ENCODE measurements around the gene IQSEC2.

IQSEC2 gene

DNA sequence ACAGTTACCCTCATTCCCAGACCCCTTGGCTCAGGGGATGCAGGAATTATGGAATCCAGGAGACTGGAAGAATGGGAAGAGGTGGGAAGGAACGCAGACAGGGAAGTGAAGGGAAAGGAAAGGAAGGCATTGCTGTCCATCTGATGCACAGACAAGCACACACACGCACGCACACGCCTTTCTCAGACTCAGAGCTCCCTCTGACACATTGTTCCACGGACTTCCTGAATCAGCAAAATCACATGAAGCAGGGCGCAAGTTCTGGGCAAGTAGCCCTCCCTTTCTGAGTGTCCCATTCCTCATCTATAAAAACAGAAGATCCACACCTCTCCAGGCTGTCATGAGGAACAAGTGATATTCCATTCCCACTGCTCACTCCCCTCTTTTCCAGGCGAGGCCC, 13.2 kb downstream of the IQSEC2 start:
- DNase-seq (ENCODE audit: low read depth) = no peak

- DNase-seq (ENCODE audit: low read depth) = no peak
Measured at GRCh38 chrX:53266914-53267313, 14.5 kb downstream of the IQSEC2 start.

DNA sequence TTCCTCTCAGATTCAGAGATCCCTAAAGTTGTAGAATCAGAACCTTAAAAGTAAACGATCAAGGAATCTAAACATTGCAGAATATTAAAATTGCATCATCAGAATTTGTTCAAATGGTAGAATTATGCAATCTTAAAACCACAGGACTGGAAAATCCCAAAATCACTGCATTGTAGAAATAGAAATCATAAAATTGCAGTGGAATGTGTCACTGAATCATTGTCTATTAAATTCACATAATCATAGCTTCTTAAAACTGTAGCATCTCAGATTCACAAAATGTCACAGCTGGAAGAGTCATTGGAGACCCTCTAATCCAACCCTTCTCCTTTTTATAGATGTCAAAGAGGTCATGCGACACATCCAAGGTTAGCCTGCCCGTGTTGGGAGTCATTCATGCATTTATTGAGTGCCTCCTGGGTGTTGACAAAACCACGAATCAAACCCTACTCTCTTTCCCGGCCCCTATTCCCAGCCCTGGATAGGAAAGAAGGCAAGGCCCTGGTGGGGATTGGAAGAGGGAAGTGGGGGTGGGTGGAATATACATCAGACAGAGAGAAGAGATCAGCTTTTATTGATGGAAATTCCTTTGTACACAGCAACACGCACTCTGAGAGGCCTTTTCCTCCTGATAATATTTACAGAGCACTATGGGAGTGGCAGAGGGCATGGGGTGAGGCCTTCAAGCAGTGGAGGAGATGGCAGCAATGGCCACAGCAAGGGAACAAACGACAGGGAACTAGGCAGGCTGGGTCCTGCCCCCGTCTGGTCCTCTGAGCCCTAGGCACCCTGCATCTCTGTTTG, 15.4 kb downstream of the IQSEC2 start:
- DNase-seq (ENCODE audit: low read depth) = no peak

DNA sequence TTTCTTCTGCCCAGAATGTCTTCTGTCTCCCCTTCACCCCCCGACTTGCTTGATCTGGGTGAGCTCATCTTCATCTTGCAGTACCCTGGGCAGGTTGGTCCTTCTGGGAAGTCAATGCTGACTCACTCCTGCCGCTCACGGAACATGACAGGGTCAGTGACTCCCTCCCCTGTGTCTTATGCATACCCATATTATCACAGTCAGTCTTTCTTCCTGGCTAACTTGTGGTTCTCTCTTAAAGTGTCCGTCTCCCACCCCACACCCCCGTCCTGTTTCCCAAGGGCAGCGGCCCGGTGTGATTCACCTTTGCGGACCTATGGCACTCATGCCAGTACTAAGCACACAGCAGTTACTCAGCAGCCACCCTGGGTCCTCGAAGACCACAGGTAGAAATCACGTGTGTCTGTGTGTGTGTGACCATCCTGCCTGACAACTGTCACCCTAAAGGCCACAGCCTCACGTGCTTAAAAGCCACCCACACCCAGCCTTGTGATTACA, 17.7 kb downstream of the IQSEC2 start:
- DNase-seq (ENCODE audit: low read depth) = no peak

DNA sequence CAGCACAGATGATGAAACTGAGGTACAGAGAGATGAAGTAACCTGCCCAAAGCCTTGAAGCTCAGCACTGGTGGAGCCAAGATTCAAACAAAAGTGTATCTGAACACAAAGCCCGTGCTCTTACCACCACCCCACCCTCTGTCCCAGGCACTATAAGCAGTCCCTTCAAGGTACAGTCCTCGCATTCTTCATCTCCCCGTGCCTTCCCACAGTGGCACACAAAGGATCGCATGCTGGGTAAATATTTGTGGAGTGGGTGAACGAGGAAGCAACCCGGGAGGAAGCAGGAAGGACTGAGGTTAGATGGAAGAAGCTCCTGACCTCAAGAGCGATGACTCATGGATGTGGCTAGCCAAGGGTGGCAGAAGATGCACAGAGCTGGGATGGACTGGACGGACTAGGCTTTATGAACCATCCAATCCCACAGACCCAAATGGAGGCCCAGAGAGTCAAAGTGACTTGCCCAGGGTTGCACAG, 18.4 kb downstream of the IQSEC2 start:
- DNase-seq (ENCODE audit: low read depth) = no peak

DNA sequence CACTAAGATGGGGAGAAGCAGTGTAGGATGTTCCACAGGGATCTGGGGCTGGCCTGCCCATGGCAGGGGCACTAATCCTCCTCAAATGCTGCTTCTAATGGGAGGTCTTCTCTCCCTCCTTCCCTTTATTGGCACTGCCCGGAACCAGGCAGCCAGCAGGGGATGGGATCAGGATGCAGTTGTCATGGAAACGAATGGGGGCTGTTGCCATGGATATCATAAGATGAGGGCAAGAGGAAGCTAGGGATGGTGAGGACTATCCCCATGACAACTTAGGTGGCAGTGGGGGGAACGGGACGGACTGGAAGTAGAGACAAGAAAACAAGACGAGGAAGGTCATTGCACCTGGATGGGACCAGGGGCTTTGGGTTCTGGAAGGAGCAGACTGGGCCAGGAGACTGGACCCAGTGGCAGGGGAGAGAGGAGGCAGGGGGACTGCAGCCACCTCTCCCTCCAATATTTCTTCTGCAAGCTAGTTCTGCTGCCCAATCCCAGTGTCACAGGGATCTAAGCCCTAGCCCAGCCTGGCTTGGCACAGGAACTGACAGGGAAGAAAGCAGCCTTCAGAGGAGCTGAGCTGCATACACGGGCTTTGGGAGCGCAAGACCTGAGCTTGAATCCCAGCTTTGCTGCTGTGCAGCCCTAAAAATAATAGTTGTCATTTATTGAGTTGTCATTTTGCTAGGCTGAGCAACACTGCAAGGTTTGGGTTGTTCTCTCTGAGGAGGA, 19.0 kb downstream of the IQSEC2 start:
- DNase-seq (ENCODE audit: low read depth) = no peak

DNA sequence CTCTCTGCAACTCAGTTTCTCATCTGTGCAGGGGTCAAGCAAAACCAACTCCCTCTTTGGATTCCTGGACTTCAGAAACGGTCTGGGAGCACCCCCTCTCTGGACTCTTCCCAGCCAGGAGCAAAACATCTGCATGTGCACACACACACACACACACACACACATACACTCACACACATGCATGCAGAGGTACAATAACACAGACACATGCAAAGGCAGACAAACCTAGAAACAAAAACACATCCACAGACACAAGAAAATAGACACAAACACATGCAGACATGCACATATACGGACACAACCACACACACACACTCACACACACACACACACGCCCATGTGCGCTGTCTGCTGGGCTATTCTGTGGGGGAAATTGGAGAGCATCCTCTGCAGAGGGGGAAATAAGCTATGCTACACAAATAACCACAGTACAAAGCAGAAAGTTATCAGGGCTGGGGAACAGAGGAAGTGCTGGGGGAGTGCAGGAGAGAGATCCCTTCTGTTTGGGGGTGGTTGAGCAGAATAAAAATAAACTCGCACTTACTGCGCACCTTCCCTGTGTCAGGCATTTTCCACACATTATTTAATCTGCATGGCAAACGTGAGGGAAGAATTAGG, 19.9 kb downstream of the IQSEC2 start:
- DNase-seq (ENCODE audit: low read depth) = no peak

DNA sequence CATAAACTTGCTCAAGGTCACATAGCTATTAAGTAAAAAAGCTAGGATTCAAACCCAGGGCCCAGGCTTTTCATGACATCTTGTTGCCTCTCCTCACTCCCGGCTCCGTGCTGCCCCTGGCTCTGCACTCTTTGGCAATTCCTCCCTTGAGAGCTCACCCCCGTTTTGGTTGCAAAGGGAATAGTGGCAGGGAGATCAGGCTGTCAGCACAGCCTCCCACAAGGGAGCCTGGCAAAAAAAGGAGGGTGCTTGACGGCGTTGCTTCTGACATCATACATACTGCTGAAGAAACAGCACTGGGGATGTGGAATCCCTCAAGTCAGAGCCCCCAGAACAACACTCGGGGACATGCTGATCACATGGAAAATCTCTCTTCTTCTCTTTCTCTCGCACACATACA, 20.5 kb downstream of the IQSEC2 start:
- DNase-seq (ENCODE audit: low read depth) = no peak

DNA sequence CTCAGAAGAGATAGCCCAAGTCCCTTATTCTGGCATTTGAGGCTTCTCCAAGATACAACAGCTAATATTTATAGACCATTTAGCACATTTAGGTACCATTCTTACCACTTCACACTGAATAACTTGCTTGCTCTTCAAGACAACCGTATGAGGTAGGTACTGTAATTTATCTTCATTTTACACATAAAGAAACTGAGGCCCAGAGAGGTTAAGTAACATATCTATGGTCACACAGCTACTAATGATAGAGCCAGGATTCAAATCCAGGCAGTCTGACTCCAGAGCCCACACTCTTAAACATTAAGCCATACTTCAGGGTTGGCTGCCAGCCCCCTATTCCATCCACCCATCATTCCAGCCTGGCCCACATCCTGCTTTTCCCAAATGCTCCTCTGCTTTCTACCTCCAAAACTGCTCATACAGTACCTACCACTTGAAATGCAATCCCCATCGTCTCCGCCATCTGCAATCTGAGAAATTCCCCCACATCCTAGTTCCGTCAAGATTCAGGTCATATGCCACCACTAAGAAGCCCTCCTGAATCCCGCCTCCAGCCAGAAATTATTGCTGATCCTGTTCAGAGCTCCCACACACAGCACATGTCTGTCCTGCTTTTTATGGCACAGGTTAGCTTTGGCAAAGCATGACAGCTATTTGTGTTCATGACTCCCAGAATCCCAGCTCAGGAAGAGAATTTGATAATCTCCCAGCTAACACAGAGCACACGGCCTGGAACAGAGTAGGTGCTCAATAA, 23.5 kb downstream of the IQSEC2 start:
- no peak for DNase-seq (ENCODE audit: low read depth)

- DNase-seq (ENCODE audit: low read depth) = no peak
Measured at GRCh38 chrX:53257166-53257565, 24.2 kb downstream of the IQSEC2 start.

DNA sequence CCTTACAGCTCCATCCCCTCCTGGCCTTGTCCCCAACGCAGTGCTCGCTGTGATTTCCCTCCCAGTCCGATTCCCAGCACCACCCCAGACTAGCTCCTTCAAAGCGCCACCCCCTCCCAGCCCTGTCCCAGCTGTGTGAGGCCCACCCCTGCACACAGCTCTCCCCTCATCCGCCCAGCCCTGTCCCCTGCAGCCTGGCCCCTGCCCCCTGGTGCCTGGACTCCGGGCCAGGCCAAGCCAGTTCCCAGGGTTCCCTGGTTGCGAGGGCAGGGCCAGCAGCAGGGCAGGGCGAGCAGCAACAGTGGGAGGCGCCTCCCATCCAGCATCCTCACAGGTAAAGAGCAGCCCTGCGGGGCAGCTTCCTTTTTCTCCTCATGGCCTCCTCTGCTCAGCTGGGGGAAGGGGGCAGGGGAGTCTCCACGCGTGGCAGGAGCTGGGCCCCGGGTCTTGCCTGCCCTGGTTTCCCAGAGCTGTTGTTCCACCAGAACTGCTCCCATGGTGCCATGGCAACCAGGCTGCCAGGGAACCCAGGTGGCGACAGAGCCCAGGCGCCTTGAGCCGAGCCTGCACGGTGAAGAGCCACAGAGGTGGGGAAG, 24.8 kb downstream of the IQSEC2 start:
- DNase-seq (ENCODE audit: low read depth) = no peak

DNA sequence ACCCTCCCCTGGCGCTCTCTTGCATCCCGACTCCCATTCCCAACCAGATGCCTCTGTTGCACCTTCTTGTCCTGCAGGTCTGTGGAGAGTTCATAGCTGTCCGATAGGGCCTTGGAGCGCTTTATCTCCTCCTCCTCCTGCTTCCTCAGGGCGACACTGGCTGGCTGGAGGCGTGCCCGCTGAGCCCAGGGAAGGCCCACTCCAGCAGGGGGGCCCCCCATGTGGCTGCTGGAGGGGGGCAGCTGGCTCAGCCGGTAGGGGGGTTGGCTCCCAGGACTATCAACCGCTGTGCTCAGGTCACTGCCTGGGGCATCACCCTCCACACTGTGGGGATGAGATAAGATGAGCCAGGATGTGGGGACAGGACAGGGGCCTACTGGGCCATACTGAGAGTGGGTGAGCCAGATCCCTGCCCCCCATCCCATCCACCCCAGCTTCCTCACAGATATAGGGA, 25.6 kb downstream of the IQSEC2 start:
- DNase-seq (ENCODE audit: low read depth) = no peak

DNA sequence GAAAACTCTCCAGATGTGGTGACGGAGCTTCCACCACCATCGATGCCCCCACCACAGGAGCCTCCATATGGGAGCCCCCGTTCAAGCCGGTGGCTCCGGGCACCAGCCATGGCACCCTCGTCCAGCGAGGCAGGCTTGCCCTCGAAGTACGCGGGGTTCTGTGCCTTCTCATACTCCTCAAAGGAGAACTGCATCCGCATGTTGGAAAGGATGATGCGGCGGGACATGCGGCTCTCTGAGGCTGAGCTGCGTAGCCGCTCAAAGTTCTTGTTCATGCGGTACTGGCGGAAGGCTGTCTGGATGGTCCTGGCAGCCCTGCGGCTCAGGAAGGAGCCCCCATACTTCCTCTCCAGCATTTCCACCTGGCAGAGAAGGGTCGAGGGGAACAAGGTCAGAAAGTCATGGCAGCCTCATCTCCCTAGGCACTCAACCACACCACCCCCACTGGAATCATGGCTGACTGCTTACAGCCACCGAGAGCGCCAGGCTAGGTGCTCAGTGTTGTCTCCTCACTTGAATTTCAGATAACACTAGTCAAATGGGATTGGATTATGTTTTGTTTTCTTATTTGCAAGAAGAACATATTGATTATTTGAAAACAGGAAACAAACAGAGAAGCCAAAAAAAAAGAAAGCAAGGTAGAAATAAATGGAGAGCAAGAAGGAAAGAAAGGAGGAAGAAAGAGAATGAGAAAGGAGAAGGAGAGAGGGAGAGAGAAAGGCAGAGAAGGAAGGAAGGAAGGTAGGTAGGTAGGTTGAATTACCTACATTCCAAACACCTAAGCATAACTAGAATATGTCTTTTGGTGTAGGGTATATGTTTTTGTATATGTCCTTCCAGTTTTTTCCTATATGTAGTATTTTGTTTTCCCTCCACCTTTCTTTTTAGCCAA, 26.6 kb downstream of the IQSEC2 start:
- no peak for DNase-seq (ENCODE audit: low read depth)

GRCh38 chrX:53253293-53254020, 27.9 kb downstream of the IQSEC2 start:
- DNase-seq (ENCODE audit: low read depth) = no peak

- DNase-seq (ENCODE audit: low read depth) = no peak
Measured at GRCh38 chrX:53251307-53251706, 30.1 kb downstream of the IQSEC2 start.

DNA sequence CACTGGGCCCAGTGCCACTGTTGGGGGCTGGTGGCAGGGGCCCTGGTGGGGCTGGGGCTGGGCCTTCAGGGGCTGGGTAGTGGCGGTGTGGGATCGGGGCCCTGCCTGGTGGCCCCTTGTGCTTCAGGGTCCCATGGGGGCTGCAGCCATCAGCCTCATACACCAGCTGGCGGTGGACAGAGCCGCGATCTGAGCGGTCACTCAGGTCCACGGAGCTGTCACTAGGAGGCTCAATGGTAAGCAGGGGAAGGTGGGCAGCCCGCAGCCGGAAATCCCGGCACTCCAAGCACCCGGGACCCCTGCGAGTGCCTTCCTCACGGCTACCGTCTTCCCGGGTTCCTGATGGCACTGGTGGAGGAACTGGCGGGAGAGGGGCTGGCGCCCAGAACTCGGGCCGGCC, 30.8 kb downstream of the IQSEC2 start:
- no peak for DNase-seq (ENCODE audit: low read depth)

GRCh38 chrX:53249408-53250042, 31.9 kb downstream of the IQSEC2 start:
- no peak for DNase-seq (ENCODE audit: low read depth)

DNA sequence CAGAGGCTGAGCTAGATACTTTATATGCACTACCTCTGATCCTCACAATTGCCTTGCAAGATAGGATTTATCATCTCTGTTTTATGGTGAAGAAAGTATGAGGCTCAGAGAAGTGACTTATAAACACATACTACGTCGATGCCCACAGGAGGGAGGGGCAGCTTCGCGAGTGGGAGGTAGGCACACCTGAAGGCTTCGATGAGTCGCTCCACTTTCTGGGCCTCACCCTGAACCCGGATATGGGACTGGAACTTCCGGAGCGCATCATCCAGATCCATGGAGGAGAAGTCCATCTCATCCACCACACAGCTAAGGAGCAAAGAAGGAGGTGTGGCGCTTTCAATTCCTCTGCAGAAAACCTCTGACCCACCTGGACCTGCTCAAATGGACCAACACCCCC, 33.5 kb downstream of the IQSEC2 start:
- DNase-seq (ENCODE audit: low read depth) = no peak

DNA sequence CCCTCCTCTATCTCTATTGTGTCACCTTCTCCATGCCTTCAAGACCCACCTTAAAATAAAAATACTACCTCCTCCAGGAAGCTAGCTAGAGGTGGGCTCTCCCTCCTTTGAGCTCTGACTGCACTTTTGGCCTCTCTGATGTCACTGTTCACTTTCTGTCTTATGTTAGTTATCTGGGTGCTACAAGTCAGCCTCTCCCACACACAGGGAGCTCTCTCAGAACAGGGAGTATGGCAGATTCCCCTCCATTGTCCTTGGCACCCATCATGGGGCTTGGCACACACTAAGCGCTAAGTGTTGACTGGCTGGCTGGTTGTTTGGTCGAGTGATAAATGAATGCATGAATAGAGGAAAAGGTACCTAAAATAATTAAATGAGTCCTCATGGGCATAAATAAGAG, 35.2 kb downstream of the IQSEC2 start:
- DNase-seq (ENCODE audit: low read depth) = no peak
